Ishikawa (cell line): ENCODE measurements around the gene STK36.

Experiments
- CEBPB ChIP-seq: IDR thresholded peaks from 2 replicates; pipeline ENCODE4 v1.6.1; 2012
- CREB1 ChIP-seq: IDR thresholded peaks from 2 replicates; pipeline ENCODE4 v1.6.1; 2012; ENCODE audit warnings: low read depth
- EGR1 ChIP-seq: IDR thresholded peaks from 2 replicates; pipeline ENCODE4 v1.6.1; 2012
- EP300 ChIP-seq: IDR thresholded peaks from 2 replicates; pipeline ENCODE4 v1.6.1; 2012; ENCODE audit warnings: borderline replicate concordance
- FOXM1 ChIP-seq: IDR thresholded peaks from 2 replicates; pipeline ENCODE4 v1.6.1; 2012; ENCODE audit warnings: low read depth, borderline replicate concordance
- NFIC ChIP-seq: IDR thresholded peaks from 2 replicates; pipeline ENCODE4 v1.6.1; 2012
- RAD21 ChIP-seq: IDR thresholded peaks from 2 replicates; pipeline ENCODE4 v1.6.1; 2012; ENCODE audit warnings: low read depth
- TAF1 ChIP-seq: IDR thresholded peaks from 2 replicates; pipeline ENCODE4 v1.6.1; 2012; ENCODE audit warnings: low read depth, mild to moderate bottlenecking
- TCF12 ChIP-seq: IDR thresholded peaks from 2 replicates; pipeline ENCODE4 v1.6.1; 2012; ENCODE audit warnings: low read depth
- TEAD4 ChIP-seq: IDR thresholded peaks from 2 replicates; pipeline ENCODE4 v1.6.1; 2012
- YY1 ChIP-seq: IDR thresholded peaks from 2 replicates; pipeline ENCODE4 v1.6.1; 2012; ENCODE audit warnings: low read depth
- ZBTB7A ChIP-seq: IDR thresholded peaks from 2 replicates; pipeline ENCODE4 v1.6.1; 2012; ENCODE audit warnings: low read depth
- TF ChIP-seq, protein P1 (sequence below): IDR thresholded peaks from 2 replicates; pipeline ENCODE4 v1.6.1; 2012; ENCODE audit warnings: low read depth, mild to moderate bottlenecking
- TF ChIP-seq, protein P2 (sequence below): IDR thresholded peaks from 2 replicates; pipeline ENCODE4 v1.6.1; 2012
- TF ChIP-seq, protein P3 (sequence below): IDR thresholded peaks from 2 replicates; pipeline ENCODE4 v1.6.1; 2012

Gene STK36

DNA sequence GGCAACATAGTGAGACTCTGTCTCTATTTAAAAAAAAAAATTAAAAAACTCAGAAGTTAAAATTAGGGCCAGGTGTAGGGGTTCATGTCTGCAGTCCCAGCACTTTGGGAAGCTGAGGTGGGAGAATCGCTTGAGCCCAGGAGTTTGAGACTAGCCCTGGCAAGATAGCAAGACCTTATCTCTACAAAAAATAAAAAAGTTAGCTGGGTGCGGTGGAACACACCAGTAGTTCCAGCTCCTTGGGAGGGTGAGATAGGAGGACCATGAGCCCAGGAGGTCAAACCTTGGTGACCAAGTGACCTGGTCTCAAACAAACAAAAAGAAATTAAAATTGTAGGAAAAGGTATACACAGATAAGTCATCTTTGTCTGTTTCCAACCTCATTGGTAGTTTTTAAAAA, 50.0 kb downstream of the STK36 start:
- TF ChIP-seq NFIC (no peak), YY1 (no peak), RAD21 (no peak), CREB1 (no peak), CEBPB (no peak), FOXM1 (no peak), ZBTB7A (no peak), TCF12 (no peak), TAF1 (no peak), EP300 (no peak), EGR1 (no peak)
- TF ChIP-seq, protein P1, sequence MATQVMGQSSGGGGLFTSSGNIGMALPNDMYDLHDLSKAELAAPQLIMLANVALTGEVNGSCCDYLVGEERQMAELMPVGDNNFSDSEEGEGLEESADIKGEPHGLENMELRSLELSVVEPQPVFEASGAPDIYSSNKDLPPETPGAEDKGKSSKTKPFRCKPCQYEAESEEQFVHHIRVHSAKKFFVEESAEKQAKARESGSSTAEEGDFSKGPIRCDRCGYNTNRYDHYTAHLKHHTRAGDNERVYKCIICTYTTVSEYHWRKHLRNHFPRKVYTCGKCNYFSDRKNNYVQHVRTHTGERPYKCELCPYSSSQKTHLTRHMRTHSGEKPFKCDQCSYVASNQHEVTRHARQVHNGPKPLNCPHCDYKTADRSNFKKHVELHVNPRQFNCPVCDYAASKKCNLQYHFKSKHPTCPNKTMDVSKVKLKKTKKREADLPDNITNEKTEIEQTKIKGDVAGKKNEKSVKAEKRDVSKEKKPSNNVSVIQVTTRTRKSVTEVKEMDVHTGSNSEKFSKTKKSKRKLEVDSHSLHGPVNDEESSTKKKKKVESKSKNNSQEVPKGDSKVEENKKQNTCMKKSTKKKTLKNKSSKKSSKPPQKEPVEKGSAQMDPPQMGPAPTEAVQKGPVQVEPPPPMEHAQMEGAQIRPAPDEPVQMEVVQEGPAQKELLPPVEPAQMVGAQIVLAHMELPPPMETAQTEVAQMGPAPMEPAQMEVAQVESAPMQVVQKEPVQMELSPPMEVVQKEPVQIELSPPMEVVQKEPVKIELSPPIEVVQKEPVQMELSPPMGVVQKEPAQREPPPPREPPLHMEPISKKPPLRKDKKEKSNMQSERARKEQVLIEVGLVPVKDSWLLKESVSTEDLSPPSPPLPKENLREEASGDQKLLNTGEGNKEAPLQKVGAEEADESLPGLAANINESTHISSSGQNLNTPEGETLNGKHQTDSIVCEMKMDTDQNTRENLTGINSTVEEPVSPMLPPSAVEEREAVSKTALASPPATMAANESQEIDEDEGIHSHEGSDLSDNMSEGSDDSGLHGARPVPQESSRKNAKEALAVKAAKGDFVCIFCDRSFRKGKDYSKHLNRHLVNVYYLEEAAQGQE = no peak
- TF ChIP-seq, protein P2, sequence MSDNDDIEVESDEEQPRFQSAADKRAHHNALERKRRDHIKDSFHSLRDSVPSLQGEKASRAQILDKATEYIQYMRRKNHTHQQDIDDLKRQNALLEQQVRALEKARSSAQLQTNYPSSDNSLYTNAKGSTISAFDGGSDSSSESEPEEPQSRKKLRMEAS = no peak
- TF ChIP-seq, protein P3, sequence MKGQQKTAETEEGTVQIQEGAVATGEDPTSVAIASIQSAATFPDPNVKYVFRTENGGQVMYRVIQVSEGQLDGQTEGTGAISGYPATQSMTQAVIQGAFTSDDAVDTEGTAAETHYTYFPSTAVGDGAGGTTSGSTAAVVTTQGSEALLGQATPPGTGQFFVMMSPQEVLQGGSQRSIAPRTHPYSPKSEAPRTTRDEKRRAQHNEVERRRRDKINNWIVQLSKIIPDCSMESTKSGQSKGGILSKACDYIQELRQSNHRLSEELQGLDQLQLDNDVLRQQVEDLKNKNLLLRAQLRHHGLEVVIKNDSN = no peak

DNA sequence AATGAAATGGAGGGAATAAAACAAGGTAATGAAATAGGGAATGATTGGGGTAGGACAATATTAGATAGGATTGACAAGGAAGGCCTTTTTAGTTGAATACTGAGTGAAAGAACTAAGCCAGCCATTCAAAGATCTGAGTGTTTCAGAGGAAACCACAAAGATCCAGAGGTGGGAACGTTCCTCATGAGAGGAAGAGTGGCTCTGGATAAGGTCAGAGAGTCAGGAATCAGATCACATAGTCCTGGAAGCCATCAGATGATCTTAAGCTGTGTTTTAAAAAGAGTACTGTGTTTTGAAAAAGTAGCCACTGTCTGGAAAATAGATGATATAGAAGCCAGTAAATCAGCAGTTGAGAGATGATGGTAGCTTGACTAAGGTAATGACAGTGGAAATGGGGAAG, 50.5 kb downstream of the STK36 start:
- TF ChIP-seq FOXM1 (no peak), RAD21 (no peak), ZBTB7A (no peak), EP300 (no peak)
- TF ChIP-seq, protein P2 = no peak

DNA sequence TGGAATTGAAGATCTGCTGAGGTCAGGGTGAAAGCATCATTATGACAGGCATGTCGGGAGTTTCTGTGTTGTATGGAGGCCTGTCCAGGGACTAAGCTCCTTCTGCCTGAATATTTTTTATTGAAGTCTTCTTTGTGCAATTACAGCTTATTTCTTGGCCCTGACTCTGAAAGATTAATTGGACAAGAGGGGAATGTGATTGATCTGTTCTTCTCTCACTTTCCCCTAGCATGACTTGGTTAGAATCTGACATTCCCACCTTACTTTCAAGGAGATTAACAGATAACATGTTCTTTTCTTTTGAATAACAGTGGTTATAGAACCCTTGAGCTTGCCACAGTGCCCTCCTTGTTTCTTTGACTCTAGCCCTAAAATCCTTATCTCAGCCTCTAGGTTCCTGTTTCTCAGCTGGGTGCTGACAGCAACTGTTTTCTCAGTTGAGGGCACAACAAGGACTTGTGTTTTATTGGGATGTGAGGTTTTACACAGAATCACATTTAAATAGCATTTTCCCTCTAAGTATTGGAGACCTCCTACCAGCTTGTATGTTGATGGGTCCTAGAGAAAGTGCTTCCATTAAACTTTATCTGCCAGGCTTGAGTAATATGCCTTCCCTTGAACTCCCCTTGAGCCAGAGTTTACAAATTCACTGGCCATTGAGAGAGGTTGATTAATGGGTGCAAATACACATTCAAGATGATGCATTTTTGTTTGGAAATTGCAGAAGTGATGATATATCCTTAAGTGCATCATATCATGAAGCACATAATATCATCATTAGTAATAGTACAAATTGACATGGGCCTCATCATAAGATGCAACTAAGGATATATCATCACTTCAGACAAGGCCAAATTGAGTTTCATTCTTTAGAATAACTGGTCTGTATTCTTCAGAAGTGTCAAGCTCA, 51.2 kb downstream of the STK36 start:
- TF ChIP-seq, protein P2 = no peak
- TF ChIP-seq EP300 (no peak), EGR1 (no peak), YY1 (no peak), ZBTB7A (no peak), CEBPB (no peak), NFIC (no peak), TAF1 (no peak)
- TF ChIP-seq, protein P1 = no peak
- TF ChIP-seq, protein P3 = no peak

DNA sequence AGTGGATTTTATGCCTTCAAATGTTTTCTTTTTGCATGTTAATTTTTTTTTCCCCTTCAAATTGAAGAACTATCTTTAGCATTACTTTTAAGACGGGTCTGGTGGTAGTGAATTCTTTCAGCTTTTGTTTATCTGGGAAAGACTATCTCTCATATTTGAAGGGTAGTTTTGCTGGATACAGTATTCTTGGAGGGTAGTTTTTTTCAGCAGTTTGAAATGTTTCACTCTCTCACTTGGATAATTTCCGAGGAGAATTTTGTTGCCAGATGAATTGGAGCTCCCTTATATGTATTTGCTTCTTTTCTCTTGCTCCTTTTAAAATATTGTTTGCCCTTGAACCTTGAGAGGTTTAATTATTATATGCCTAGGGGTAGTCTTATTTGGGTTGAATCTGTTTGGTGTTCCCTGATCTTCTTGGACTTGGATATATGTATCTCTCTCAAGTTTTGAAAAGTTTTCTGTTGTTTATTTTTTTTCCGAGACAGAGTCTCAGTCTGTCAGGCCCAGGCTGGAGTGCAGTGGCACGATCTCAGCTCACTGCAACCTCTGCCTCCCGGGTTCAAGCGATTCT, 54.2 kb downstream of the STK36 start:
- no peak for TF ChIP-seq CEBPB
- no peak for TF ChIP-seq FOXM1
- TF ChIP-seq ZBTB7A = no peak
- TF ChIP-seq TAF1 = no peak
- TF ChIP-seq TEAD4 = no peak
- no peak for TF ChIP-seq RAD21
- TF ChIP-seq, protein P2 = no peak
- TF ChIP-seq, protein P3 = no peak
- TF ChIP-seq EP300 = no peak
- TF ChIP-seq YY1 = no peak
- no peak for TF ChIP-seq CREB1
- TF ChIP-seq EGR1 = no peak
- TF ChIP-seq TCF12 = no peak
- TF ChIP-seq NFIC = no peak
- TF ChIP-seq, protein P1 = no peak
